Measurements from ENCODE around the gene SLC12A3.
A peak's percentile ranks its signal among the peaks of the same experiment; 100 is the strongest.

SLC12A3 gene

DNA sequence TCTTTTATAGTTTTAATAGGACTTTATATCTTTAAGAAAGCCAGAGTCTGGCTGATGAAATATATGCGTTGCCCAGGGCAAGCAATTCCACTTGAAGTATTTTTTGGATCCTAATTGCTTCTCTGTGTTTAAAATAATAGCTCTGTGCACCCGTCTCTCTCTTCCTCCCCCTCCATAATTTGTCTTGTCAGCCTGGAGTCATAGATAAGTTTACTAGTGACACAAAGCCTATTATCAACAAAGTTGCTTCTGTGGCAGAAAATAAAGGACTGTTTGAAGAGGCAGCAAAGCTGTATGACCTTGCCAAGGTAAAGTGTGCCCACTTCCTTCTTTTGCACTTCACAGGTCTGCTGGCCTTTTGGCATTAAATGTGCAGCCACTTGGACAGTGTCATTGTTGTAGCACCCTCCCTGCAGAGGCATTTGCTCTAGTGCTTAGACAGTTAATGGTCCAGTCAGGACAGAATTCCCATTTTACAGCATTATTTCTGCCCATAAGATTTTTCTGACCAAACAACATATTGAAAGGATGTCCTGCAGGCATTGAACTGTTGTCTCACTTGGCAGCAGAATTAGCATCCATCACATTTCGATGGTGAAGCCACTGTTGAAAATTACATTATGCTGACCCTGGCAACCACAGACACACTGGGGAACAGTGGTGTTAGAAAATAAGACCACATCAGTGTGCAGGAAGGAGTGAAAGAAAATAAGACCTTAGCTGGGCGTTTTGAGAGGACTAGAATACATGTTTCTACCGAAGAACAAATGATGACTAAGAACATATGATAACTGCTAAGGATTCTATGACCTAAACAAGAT lies 28.4 kb upstream of the SLC12A3 start:
- peak in 1 of 2 experiments; percentile 12 for DNase-seq
- no peak for TF ChIP-seq POLR2A (IDR thresholded peaks at IDR 0.05; ENCODE audit: low read length)
- no peak for TF ChIP-seq GATA1 (IDR thresholded peaks at IDR 0.05; ENCODE audit: low read depth, low read length)

DNA sequence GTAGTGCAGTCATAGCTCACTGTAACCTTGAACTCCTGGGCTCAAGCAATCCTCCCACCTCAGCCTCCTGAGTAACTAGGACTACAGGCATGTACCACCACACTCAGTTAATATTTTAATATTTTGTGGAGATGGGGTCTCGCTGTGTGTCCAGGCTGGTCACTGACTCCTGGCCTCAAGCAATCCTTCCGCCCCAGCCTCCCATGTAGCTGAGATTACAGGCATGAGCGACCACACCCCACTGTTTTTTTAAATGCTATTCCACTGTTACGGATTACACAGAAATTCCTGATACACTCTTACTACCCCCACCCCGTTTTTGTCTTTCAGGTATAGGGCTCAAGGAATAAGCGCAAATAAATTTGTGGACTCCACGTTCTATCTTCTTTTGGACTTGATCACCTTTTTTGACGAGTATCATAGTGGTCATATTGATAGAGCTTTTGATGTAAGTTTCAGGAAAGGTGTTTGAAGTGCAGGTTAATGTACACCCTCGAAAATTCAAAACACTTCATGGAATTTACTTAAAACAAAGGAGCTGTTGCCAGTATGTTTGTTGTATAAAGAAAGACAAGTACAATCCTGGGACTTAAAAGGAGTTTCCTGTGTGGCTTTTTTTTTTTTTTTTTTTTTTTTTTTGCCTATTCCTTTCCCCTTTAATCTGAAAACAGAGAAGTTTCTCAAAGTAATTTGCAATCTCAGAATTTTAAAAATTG lies 26.2 kb upstream of the SLC12A3 start:
- no peak for TF ChIP-seq POLR2A (IDR thresholded peaks at IDR 0.05; ENCODE audit: low read length)
- TF ChIP-seq GATA1 (IDR thresholded peaks at IDR 0.05; ENCODE audit: low read depth, low read length): no peak
- DNase-seq: no peak

DNA sequence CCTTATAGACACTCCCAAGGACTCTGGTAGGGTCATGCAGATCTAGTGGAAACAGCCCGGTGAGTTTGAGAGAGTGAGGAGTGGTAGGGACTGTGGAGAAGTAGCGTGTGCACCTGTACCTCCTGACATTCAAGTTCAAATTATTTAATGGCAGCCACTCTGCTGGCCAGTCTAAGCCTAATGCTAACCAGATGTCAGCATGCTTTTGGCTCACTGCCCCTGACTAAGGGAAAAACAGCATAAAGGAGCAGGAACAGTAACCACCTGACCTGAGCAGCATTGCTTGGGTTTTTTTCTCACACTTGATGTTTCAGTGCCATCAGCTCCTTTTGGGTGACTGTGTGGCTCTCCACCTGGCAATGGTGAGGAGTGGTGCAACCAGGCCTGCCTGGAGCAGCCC lies 23.8 kb upstream of the SLC12A3 start:
- no peak for TF ChIP-seq POLR2A (IDR thresholded peaks at IDR 0.05; ENCODE audit: low read length)
- TF ChIP-seq GATA1 (IDR thresholded peaks at IDR 0.05; ENCODE audit: low read depth, low read length): no peak
- no peak for DNase-seq

DNA sequence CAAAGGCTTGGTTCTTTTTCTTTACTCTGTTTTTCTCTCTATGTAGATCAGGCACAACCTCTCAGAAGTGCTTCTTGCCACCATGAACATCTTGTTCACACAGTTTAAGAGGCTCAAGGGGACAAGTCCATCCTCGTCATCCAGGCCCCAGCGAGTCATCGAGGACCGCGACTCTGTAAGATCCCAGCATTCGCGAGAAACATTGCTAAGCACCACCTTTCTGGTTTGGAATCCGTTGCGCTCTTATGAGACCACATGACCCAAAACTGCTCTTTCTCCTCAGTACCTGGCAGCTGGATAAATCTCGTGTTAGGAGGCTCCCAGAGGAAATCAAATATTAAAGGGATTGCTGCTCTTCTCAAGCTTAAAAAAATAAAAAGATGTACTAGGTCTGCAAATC lies 23.3 kb upstream of the SLC12A3 start:
- no peak for DNase-seq
- no peak for TF ChIP-seq POLR2A (IDR thresholded peaks at IDR 0.05; ENCODE audit: low read length)
- no peak for TF ChIP-seq GATA1 (IDR thresholded peaks at IDR 0.05; ENCODE audit: low read depth, low read length)

- no peak for TF ChIP-seq POLR2A (IDR thresholded peaks at IDR 0.05; ENCODE audit: low read length)
- TF ChIP-seq GATA1 (IDR thresholded peaks at IDR 0.05; ENCODE audit: low read depth, low read length): no peak
- DNase-seq: no peak
These were observed 22.9 kb upstream of the SLC12A3 start for GRCh38 chr16:56842133-56842532.

- DNase-seq: no peak
These were observed 21.0 kb upstream of the SLC12A3 start for GRCh38 chr16:56844056-56844455.

DNA sequence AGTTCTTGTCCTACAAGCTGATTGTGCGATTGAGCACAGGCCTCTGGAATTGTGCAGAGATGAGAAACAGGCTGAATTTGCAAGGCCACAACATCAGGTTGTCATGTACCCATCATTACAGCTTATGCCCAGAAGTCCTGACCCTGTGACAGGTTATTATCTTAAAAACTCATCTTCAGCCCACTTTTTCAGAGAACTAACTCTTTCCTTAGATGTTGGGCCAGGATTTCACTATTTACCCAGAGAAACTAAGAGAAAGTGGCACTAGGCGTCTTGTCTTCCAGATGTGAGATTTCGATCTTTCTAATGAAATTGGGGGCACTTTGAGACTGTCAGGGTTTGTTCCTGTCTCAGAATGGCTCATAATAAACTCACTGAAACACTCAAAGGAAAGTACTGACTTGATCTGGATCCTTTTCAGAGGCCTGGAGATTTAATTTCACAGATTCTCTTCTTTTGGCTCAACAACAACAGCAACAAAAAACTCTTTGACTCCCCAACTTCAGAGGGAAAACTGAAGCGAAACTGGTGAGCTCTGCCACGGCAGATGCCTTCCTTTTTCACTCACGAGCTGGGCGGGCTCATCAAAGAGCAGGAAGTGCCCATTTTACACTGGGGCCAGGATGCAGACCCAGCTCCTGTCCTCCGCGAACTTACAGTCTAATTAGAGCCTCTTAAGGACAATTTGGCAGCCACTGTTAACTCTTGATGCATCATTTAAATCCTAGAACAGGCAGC lies 17.7 kb upstream of the SLC12A3 start:
- DNase-seq: no peak
- TF ChIP-seq GATA1 (IDR thresholded peaks at IDR 0.05; ENCODE audit: low read depth, low read length) (no peak), POLR2A (IDR thresholded peaks at IDR 0.05; ENCODE audit: low read length) (no peak)

More at GRCh38 chr16:56844056-56844455, 21.0 kb upstream of the SLC12A3 start:
- TF ChIP-seq GATA1 (IDR thresholded peaks at IDR 0.05; ENCODE audit: low read depth, low read length) (no peak), POLR2A (IDR thresholded peaks at IDR 0.05; ENCODE audit: low read length) (no peak)

DNA sequence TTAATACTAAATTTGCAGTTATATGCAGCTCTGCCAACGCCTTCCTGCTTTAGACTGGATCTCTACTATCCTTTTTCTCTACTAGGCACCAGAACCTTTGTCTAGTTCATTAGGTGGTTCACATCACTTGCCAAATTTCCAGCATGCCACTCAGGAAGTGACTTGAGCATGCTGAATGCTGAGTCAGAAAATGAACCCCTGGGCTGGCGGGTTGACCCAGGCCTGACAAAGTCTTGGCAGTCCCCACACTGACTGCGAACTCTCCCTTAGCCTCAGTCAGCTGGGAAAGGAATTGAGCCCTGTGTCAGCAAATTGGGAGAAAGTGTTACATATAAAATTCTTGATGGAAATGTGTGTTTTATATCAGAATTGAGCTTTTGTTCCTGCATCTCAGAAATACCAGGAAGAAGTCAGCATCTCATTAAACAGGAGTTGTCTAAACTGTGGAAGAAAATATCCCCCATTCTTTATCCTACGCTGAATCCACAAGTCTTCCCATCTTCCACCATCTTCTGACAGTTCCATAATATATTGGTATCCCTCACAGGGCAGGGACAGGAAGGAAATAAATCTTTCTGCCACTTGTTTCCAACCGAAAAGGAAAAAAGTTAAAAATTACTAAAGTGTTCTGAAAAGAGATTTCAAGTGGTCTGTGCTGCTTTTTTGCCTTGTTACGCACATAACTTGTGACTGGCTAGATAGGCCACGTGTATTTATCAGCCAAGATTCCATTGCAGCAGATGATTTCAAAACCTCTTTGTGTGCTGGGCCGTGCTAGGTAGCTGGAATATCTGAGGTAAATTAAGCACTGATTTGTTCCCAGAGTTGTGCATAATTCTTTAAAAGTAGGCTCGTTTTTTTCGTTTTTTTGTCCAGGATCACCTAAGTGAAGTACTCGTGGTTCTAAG lies 16.7 kb upstream of the SLC12A3 start:
- no peak for DNase-seq
- TF ChIP-seq POLR2A (IDR thresholded peaks at IDR 0.05; ENCODE audit: low read length) (no peak), GATA1 (IDR thresholded peaks at IDR 0.05; ENCODE audit: low read depth, low read length) (no peak)

GRCh38 chr16:56848955-56849689 lies 15.9 kb upstream of the SLC12A3 start:
- TF ChIP-seq POLR2A (IDR thresholded peaks at IDR 0.05; ENCODE audit: low read length): no peak
- no peak for TF ChIP-seq GATA1 (IDR thresholded peaks at IDR 0.05; ENCODE audit: low read depth, low read length)
- no peak for DNase-seq

- TF ChIP-seq POLR2A (IDR thresholded peaks at IDR 0.05; ENCODE audit: low read length) (no peak), GATA1 (IDR thresholded peaks at IDR 0.05; ENCODE audit: low read depth, low read length) (no peak)
- no peak for DNase-seq
These were observed 15.0 kb upstream of the SLC12A3 start for GRCh38 chr16:56849690-56850680.

- TF ChIP-seq GATA1 (IDR thresholded peaks at IDR 0.05; ENCODE audit: low read depth, low read length) (no peak), POLR2A (IDR thresholded peaks at IDR 0.05; ENCODE audit: low read length) (no peak)
- peak in 1 of 2 experiments; percentile 5 for DNase-seq
These were observed 13.2 kb upstream of the SLC12A3 start for GRCh38 chr16:56851671-56852400.

Data from erythroblast (primary cell).